HK-2 (cell line): ENCODE measurements around the gene TMPRSS9.
A peak's percentile ranks its signal among the peaks of the same experiment; 100 is the strongest.
"Not testable (repeated sequence)": the region's sequence is repeated elsewhere in the genome, so short reads cannot be mapped to it uniquely, and the experiment has no call there.

ENCODE experiments used
- DNase-seq: peaks from one replicate; pipeline ENCODE4 v3.0.0-alpha.2; 2018; ENCODE audit not compliant: unreplicated experiment

The TMPRSS9 gene

GRCh38 chr19:2342656-2343288 lies 17.3 kb upstream of the TMPRSS9 start:
- DNase-seq: no peak

GRCh38 chr19:2343289-2343982 lies 16.6 kb upstream of the TMPRSS9 start:
- no peak for DNase-seq

- DNase-seq: no peak
Measured at GRCh38 chr19:2344381-2344870, 15.6 kb upstream of the TMPRSS9 start.

GRCh38 chr19:2345076-2345475 lies 15.0 kb upstream of the TMPRSS9 start:
- no peak for DNase-seq

- no peak for DNase-seq
Measured at GRCh38 chr19:2345794-2346663, 14.0 kb upstream of the TMPRSS9 start.

GRCh38 chr19:2349818-2350217 lies 10.2 kb upstream of the TMPRSS9 start:
- DNase-seq: not testable (repeated sequence)

GRCh38 chr19:2350656-2351055 lies 9.4 kb upstream of the TMPRSS9 start:
- no peak for DNase-seq

- DNase-seq: no peak
Measured at GRCh38 chr19:2351591-2351990, 8.5 kb upstream of the TMPRSS9 start.

- DNase-seq: no peak
Measured at GRCh38 chr19:2352121-2352520, 7.9 kb upstream of the TMPRSS9 start.

GRCh38 chr19:2353159-2353886 lies 6.7 kb upstream of the TMPRSS9 start:
- DNase-seq: no peak

- no peak for DNase-seq
Measured at GRCh38 chr19:2353887-2354592, 6.0 kb upstream of the TMPRSS9 start.

- no peak for DNase-seq
Measured at GRCh38 chr19:2354670-2355069, 5.4 kb upstream of the TMPRSS9 start.

GRCh38 chr19:2355168-2356035 lies 4.7 kb upstream of the TMPRSS9 start:
- peak; percentile 47 for DNase-seq

GRCh38 chr19:2356036-2356646 lies 3.9 kb upstream of the TMPRSS9 start:
- no peak for DNase-seq

- DNase-seq: no peak
Measured at GRCh38 chr19:2357279-2358206, 2.5 kb upstream of the TMPRSS9 start.

GRCh38 chr19:2358548-2359173 lies 1.4 kb upstream of the TMPRSS9 start:
- no peak for DNase-seq

GRCh38 chr19:2360833-2361232 lies 768 bp downstream of the TMPRSS9 start:
- no peak for DNase-seq
